GM20000 (cell line): Measurements from ENCODE around the gene SLC25A39.

Experiments used
- DNase-seq: peaks from one replicate; pipeline ENCODE4 v3.0.0; 2012; ENCODE audit warnings: low spot score
- TF ChIP-seq, protein P1 (sequence below): IDR thresholded peaks from 2 replicates; pipeline ENCODE4 v1.5.1; 2012; ENCODE audit warnings: mild to moderate bottlenecking, control low read depth; ENCODE audit errors: extremely low read depth, missing control alignments

The SLC25A39 gene

DNA sequence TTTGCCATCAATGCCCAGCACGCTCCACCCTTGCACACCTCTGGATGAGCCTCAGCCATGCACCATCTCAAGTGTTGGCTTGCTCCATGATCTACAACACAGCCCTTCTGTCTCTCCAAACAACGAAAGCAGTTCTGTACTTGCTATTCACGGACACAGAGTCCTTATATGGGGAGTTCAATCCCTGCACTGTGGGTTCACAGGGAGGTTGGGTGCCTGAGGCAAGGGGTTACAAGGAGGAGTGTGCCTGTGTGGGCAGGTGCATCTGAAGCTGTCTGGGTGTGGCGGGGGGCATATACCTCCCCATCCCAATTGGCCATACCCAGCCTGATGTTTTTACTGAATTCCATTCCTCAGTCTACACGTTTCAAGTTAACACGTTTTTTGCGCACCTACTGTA, 10.6 kb downstream of the SLC25A39 start:
- TF ChIP-seq, protein P1, sequence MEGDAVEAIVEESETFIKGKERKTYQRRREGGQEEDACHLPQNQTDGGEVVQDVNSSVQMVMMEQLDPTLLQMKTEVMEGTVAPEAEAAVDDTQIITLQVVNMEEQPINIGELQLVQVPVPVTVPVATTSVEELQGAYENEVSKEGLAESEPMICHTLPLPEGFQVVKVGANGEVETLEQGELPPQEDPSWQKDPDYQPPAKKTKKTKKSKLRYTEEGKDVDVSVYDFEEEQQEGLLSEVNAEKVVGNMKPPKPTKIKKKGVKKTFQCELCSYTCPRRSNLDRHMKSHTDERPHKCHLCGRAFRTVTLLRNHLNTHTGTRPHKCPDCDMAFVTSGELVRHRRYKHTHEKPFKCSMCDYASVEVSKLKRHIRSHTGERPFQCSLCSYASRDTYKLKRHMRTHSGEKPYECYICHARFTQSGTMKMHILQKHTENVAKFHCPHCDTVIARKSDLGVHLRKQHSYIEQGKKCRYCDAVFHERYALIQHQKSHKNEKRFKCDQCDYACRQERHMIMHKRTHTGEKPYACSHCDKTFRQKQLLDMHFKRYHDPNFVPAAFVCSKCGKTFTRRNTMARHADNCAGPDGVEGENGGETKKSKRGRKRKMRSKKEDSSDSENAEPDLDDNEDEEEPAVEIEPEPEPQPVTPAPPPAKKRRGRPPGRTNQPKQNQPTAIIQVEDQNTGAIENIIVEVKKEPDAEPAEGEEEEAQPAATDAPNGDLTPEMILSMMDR = no peak
- no peak for DNase-seq

- TF ChIP-seq, protein P1 = no peak
- no peak for DNase-seq
Measured at GRCh38 chr17:44312396-44313104, 12.1 kb downstream of the SLC25A39 start.

GRCh38 chr17:44311562-44312181, 13.0 kb downstream of the SLC25A39 start:
- DNase-seq = no peak
- TF ChIP-seq, protein P1 = no peak

DNA sequence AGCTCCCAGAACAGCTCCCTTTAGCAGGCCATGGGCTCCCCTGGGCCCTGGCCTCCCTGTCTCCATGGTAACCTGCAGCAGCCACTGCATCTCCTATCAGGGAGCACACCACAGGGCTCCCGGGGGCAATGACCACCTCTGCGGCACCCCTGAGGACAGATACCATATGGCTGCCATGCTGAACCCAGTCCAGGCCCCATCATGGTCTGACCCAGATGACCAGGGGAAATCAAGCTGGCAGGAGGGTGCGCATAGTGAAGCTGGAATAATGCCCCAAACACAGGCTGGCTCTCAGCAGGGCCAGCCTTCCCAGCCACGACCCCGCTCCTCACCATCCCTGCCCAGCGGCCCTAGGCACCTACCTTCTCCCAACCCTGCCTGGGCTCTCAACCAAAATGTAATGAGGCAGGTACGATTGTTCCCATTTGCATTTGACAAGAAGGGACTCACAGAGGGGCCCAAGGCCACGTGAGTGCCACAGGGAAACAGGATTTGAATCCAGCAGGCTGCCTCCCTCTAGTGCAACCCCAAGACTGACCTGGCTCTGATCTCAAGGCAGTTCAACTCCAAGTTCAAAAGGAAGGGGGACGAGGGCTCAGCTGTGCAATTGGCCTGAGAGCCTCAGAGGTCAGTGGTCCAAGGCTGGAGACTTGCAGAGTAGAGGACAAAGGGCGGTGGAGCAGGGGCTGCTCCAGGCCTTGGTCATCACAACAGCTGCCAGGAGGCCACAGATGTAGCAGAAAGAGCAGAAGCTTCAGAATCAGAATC, 13.8 kb downstream of the SLC25A39 start:
- no peak for DNase-seq
- TF ChIP-seq, protein P1 = no peak

DNA sequence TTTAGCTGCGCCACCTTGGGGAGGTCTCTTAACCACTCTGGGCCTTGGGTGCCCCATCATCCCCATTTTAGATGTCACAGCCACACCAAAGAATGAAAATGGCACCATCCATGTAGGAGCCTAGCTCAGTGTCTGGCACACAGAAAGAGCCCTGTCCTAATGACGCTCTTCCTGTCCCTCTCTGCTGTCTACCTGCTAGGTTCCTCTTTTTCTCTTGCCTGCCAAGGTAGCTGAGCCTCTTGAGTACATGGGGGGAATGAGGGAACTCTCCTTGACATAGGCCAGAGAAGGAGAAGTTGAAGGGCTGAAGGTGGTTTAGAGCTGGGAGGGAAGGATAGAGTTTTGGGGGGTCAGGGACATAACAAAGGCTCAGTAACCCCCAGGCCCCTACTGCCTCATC, 14.4 kb downstream of the SLC25A39 start:
- DNase-seq = no peak
- TF ChIP-seq, protein P1 = no peak

DNA sequence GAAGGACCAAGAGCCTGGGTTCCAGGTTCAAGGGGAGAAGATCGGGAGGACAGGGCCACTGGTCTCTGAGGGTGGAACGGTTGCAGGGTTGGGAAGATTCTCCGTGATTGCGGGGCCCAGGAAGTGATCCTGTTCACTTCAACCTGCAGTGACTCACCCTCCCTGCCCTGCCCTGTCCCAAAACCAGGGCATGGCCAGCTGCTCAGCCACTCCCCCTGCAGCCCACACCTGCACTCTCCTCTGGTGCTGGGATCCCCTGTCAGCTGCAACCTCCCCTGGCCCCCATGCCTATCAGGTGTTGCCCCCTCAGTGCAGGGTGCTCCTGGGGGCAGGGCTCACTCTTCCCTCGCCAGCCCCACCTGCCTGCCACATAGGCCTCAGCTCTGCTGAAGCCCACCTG, 15.2 kb downstream of the SLC25A39 start:
- no peak for DNase-seq

More for the DNA sequence above, 15.2 kb downstream of the SLC25A39 start:
- TF ChIP-seq, protein P1 = no peak
